Aorta (tissue), 5 donors: ENCODE data around the gene NFKB1. TPM values are rescaled to one million over a fixed set of nuclear protein-coding genes. Genes with fewer than 3 reads are reported as not detected.

Experiments used
- ATAC-seq: fragments of 200-7000 bp; cut with Tn5 transposase; one replicate; pipeline ENCODE4 v1.9.1; 2022; ENCODE audit warnings: moderate library complexity; ENCODE audit not compliant: low FRiP score
- DNase-seq, 2 donors: peaks; one replicate each; pipeline ENCODE4 v3.0.0-alpha.2; 2020
- H3K27ac ChIP-seq, 2 donors: one replicate each; pipeline ENCODE4 v1.5.1; 2013; ENCODE audit warnings: low read length in 2 of 2, mild to moderate bottlenecking in 2 of 2, moderate library complexity in 2 of 2, control low read depth in 1 of 2, inconsistent platforms in 1 of 2, low read depth in 1 of 2
- H3K27me3 ChIP-seq, 2 donors: one replicate each; pipeline ENCODE4 v1.6.1; 2013; ENCODE audit warnings: control low read depth in 1 of 2, low read length in 1 of 2, mild to moderate bottlenecking in 1 of 2, moderate library complexity in 1 of 2; ENCODE audit not compliant: insufficient read depth in 2 of 2, control insufficient read depth in 1 of 2
- H3K36me3 ChIP-seq, 2 donors: one replicate each; pipeline ENCODE4 v1.6.1; 2013; ENCODE audit warnings: control low read depth in 1 of 2, low read length in 1 of 2, mild to moderate bottlenecking in 1 of 2; ENCODE audit not compliant: insufficient read depth in 2 of 2, control insufficient read depth in 1 of 2
- H3K4me1 ChIP-seq, 2 donors: one replicate each; pipeline ENCODE4 v1.6.1; 2013; ENCODE audit warnings: low read length in 2 of 2, control low read depth in 1 of 2, mild to moderate bottlenecking in 1 of 2, moderate library complexity in 1 of 2; ENCODE audit not compliant: insufficient read depth in 2 of 2, control insufficient read depth in 1 of 2
- H3K4me3 ChIP-seq, 2 donors: one replicate each; pipeline ENCODE4 v1.5.1; 2013; ENCODE audit warnings: low read length in 2 of 2, control low read depth in 1 of 2, mild to moderate bottlenecking in 1 of 2
- H3K9me3 ChIP-seq: one replicate; pipeline ENCODE4 v1.6.1; 2013; ENCODE audit warnings: mild to moderate bottlenecking, low read length; ENCODE audit not compliant: control insufficient read depth
- WGBS, 2 donors: extraction: QIAGEN DNeasy Blood & Tissue Kit; methylation state at CpG; one replicate each; pipeline ENCODE4 v1.1.7; 2013; 5-methylcytosine and 5-hydroxymethylcytosine counted together
- intact Hi-C, 2 donors: fragments of 100-400 bp; cut with DNase I; formaldehyde crosslinking; loops; one replicate each; pipeline versions ENCODE4 v1.14.2 to v1.15.0; 2022
- polyA plus RNA-seq, 2 donors: library from polyadenylated mRNA; stranded (reverse); fragments of 200-250 nt; gene quantifications; one replicate each; pipeline ENCODE4 v1.2.3, GENCODE V29; 2013
- total RNA-seq, 2 donors: library from RNA; stranded (reverse); fragmentation: NEBNext Ultra II Directional; extraction: Animal tissue kit (Norgen Biotek cat#: 25700); gene quantifications; one replicate each; pipeline ENCODE4 v1.2.1, GENCODE V29; 2021
- donor health status: healthy with polysubstance abuse.
- donor health status: Bipolar disorder and iron deficiency.
- donor health status: DM: no; HTN: no; CAD: no.
- donor health status: DM: no; HTN: no; CAD: no.
- donor health status: DM: yes; HTN: yes; CAD: no.

Gene NFKB1
- total and polyA plus RNA-seq, 4 donors, result 10.9 to 48.4 (median 26.0) TPM

- no peaks in the 10 kb centered on the region for H3K27me3 ChIP-seq
- ATAC-seq (no peak), DNase-seq (no peak)
- H3K9me3 ChIP-seq, result no peaks in the 10 kb centered on the region
- WGBS, 2 donors, result 72 to 74% methylated on average over 3 of the region's 3 CpGs
- no peaks in the 10 kb centered on the region for H3K4me1 ChIP-seq
- intact Hi-C loops, result no loop called here
- no peak overlapping the region for H3K4me3 ChIP-seq
- no peaks in the 10 kb centered on the region for H3K36me3 ChIP-seq
- H3K27ac ChIP-seq, result no peak overlapping the region
These were observed 18.8 kb downstream of the NFKB1 start for GRCh38 chr4:102519925-102520324.

- Histone ChIP-seq H3K4me1 (no peaks in the 10 kb centered on the region), H3K9me3 (no peaks in the 10 kb centered on the region), H3K27ac (no peak overlapping the region), H3K36me3 (no peaks in the 10 kb centered on the region), H3K27me3 (no peaks in the 10 kb centered on the region), H3K4me3 (no peak overlapping the region)
- WGBS, 2 donors, result 95 to 100% methylated on average over 1 of the region's 1 CpG
- DNase-seq (no peak), ATAC-seq (no peak)
- intact Hi-C loops, result no loop called here
These were observed 20.4 kb downstream of the NFKB1 start for GRCh38 chr4:102521570-102521969.

- DNase-seq, result no peak
- ATAC-seq, result no peak
- no peaks in the 10 kb centered on the region for H3K4me1 ChIP-seq
These were observed 20.9 kb downstream of the NFKB1 start for GRCh38 chr4:102522031-102522440.

DNA sequence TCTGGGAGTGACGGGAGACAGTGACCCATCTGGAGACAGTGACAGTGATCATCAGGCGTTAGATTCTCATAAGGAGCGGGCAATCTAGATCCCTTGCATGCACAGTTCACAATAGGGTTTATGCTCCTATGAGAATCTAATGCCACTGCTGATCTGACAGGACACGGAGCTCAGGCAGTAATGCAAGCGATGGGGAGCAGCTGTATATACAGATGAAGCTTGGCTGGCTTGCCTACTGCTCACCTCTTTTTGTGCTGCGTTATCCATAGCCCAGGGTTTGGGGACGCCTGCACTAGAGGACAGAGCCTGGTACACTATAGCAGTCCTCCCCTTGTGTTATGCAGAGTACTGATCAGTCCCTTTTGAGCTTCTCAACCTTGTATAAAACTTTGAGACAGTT, 23.5 kb downstream of the NFKB1 start:
- Histone ChIP-seq H3K27ac (no peak overlapping the region), H3K36me3 (no peaks in the 10 kb centered on the region), H3K9me3 (no peaks in the 10 kb centered on the region), H3K4me3 (no peak overlapping the region), H3K4me1 (no peaks in the 10 kb centered on the region), H3K27me3 (no peaks in the 10 kb centered on the region)
- WGBS, 2 donors, result 97 to 99% methylated on average over 7 of the region's 7 CpGs
- no peak for ATAC-seq
- intact Hi-C loops, result no loop called here
- DNase-seq, result no peak

More at GRCh38 chr4:102522031-102522440, 20.9 kb downstream of the NFKB1 start:
- H3K36me3 ChIP-seq, result no peaks in the 10 kb centered on the region
- no peak overlapping the region for H3K4me3 ChIP-seq
- no peaks in the 10 kb centered on the region for H3K9me3 ChIP-seq
- WGBS, 2 donors, result 79 to 80% methylated on average over 3 of the region's 3 CpGs
- H3K27me3 ChIP-seq, result no peaks in the 10 kb centered on the region
- no peak overlapping the region for H3K27ac ChIP-seq
- intact Hi-C loops, result no loop called here

DNA sequence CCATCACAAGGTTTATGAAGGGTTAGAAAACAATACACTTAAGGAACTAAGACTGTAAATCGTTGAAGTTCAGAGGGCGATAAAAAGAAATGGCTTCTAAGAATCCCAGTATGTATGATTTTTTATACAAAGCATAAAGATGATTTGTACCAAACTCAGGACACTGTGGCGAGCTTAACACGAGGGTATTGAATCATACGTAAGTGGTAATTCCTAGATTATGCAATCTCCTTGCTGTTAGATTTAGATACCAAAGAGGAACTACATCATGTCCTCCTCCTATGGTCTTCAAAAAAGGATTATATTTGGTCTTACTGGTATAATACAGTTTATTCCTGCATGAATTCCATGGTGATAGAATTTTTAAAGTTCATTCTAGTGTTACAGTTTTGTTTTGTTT, 23.9 kb downstream of the NFKB1 start:
- intact Hi-C loops, result no loop called here
- ATAC-seq (no peak), DNase-seq (no peak)
- Histone ChIP-seq H3K4me3 (no peak overlapping the region), H3K9me3 (no peaks in the 10 kb centered on the region), H3K36me3 (no peaks in the 10 kb centered on the region), H3K27me3 (no peaks in the 10 kb centered on the region), H3K27ac (no peak overlapping the region), H3K4me1 (no peaks in the 10 kb centered on the region)
- WGBS, 2 donors, result 94 to 95% methylated on average over 5 of the region's 5 CpGs

- Histone ChIP-seq H3K27me3 (no peaks in the 10 kb centered on the region), H3K9me3 (no peaks in the 10 kb centered on the region), H3K27ac (no peak overlapping the region), H3K4me1 (no peaks in the 10 kb centered on the region), H3K36me3 (no peaks in the 10 kb centered on the region), H3K4me3 (no peak overlapping the region)
- 98 to 100% methylated on average over 1 of the region's 1 CpG for WGBS, 2 donors
- DNase-seq, result no peak
- no peak for ATAC-seq
- intact Hi-C loops, result no loop called here
These were observed 24.3 kb downstream of the NFKB1 start for GRCh38 chr4:102525504-102525903.

GRCh38 chr4:102526532-102526931, 25.4 kb downstream of the NFKB1 start:
- WGBS, 2 donors, result 83 to 91% methylated on average over 4 of the region's 4 CpGs
- H3K4me1 ChIP-seq, result no peaks in the 10 kb centered on the region
- H3K9me3 ChIP-seq, result no peaks in the 10 kb centered on the region
- ATAC-seq, result no peak
- no peak for DNase-seq
- no peaks in the 10 kb centered on the region for H3K27me3 ChIP-seq
- H3K36me3 ChIP-seq, result no peaks in the 10 kb centered on the region
- H3K4me3 ChIP-seq, result no peak overlapping the region
- H3K27ac ChIP-seq, result no peak overlapping the region
- intact Hi-C loops, result no loop called here

DNA sequence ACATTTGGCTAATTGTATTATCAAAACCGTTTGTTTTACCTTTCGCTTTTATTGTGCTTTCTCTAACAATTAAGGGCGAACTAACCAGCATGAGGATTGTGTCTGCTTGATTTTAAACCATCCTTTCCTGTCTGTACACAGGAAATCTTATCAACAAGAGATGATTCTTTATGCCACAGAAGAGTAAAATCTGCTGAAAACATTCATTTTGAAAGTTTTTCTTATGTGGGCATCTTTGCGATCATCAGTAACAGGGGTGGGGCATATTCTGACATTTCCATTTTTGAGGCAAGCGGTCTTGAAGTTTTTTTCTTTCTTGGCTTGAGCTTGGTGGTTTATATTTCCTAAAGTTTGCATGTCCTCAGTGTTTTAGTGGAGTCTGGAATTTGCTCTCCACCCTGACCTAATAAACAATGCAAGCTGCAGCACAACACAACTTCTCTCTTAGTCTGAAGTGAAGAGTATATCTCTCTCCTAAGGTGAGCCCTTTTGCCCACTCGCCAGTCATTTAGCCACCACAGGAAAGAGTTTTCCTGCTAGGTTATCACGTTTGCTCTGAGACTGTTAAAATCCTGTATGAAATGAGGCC, 26.6 kb downstream of the NFKB1 start:
- no peak for ATAC-seq
- intact Hi-C loops, result no loop called here
- H3K9me3 ChIP-seq, result no peaks in the 10 kb centered on the region

DNA sequence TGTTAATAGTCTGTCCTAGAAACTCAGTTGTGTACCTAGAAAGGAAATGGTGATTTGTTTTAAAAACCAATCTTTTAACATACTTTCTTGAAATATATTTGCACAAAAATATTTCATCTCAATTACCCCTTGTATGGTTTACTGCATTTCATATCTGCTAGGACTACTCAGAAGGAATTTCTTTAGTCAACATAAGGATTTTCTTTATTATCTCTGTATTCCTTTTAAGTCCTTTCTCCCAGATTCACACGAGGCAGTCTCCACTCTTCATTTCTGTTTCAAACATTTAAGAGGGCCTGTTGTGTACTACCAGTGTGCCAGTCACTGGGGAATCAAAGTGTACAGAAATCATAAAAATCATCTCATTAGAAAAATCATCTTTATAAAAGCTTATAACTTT, 28.8 kb downstream of the NFKB1 start:
- ATAC-seq, result no peak
- no peak for DNase-seq
- intact Hi-C loops, result no loop called here
- Histone ChIP-seq H3K27ac (no peak overlapping the region), H3K27me3 (no peaks in the 10 kb centered on the region), H3K9me3 (no peaks in the 10 kb centered on the region), H3K4me1 (no peaks in the 10 kb centered on the region), H3K4me3 (no peak overlapping the region), H3K36me3 (no peaks in the 10 kb centered on the region)
- WGBS, 2 donors, result 44 to 57% methylated on average over 1 of the region's 1 CpG

More for the DNA sequence above, 26.6 kb downstream of the NFKB1 start:
- H3K4me3 ChIP-seq, result no peak overlapping the region
- WGBS, 2 donors, result 86 to 88% methylated on average over 7 of the region's 7 CpGs
- no peaks in the 10 kb centered on the region for H3K4me1 ChIP-seq
- DNase-seq, result no peak
- H3K36me3 ChIP-seq, result no peaks in the 10 kb centered on the region
- no peak overlapping the region for H3K27ac ChIP-seq
- no peaks in the 10 kb centered on the region for H3K27me3 ChIP-seq
